Stimulated activated CD8-positive, alpha-beta memory T cell treated with anti-CD3 and anti-CD28 coated beads, Interleukin-15, amount 100 ng/mL, for 1 hour (primary cell): Measurements from ENCODE around the gene DENND1A.
"Not testable (repeated sequence)": the region's sequence is repeated elsewhere in the genome, so short reads cannot be mapped to it uniquely, and the experiment has no call there.

ENCODE experiments used
- DNase-seq: peaks from one replicate; pipeline ENCODE4 v3.0.0-alpha.2; 2020; ENCODE audit warnings: low read depth

DENND1A gene, protein sequence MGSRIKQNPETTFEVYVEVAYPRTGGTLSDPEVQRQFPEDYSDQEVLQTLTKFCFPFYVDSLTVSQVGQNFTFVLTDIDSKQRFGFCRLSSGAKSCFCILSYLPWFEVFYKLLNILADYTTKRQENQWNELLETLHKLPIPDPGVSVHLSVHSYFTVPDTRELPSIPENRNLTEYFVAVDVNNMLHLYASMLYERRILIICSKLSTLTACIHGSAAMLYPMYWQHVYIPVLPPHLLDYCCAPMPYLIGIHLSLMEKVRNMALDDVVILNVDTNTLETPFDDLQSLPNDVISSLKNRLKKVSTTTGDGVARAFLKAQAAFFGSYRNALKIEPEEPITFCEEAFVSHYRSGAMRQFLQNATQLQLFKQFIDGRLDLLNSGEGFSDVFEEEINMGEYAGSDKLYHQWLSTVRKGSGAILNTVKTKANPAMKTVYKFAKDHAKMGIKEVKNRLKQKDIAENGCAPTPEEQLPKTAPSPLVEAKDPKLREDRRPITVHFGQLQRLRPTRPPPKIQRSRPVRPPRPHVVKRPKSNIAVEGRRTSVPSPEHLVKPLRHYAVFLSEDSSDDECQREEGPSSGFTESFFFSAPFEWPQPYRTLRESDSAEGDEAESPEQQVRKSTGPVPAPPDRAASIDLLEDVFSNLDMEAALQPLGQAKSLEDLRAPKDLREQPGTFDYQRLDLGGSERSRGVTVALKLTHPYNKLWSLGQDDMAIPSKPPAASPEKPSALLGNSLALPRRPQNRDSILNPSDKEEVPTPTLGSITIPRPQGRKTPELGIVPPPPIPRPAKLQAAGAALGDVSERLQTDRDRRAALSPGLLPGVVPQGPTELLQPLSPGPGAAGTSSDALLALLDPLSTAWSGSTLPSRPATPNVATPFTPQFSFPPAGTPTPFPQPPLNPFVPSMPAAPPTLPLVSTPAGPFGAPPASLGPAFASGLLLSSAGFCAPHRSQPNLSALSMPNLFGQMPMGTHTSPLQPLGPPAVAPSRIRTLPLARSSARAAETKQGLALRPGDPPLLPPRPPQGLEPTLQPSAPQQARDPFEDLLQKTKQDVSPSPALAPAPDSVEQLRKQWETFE

DNA sequence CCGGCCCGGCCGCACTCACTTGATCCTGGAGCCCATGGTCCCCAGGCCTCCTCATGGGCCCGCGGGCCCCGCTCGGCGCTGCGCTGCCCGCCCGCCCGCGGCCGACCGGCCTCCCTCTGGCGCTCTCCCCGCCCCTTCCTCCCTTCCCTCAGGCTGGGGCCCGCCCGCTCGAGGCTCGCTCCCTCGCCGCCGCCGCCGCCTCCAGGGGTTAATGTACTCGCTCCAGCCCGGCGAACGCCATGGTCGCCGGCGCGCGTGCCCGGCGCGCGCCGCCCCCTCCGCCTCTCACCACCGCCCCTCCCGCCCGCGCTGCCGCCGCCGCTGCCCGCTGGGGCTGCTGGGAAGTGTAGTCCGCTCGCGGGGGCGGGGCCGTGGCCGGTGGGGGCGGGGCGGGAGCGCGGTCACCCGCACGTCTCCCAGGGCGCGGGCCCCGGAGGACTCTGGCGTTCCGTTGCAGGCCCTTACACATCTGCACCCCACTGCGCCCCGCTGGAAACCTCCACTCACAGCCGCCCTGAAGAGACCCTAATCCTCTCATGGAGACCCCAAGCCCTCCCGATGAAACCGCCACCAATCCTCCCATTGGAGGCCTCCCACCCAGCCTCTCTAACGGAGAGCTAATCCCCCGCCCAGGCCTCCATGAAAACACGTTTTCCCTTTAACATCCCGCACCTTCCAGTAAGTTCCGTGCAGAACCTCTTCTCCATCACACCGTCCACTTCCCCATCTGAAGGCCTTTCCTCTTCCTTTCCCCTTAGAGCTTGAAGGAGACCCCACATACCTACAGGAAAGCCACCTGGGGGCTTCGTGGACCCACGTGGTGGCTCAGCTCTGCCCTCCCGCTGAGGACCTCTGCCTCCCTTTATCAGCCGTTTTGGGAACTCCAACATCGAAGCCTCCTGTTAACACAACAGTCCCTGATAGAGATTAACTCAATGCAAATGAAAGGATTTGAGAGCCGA, at the start of gene DENND1A:
DENND1A (minus strand) TSS at position 257 of the 962 bp plus-strand sequence; CDS start at position 36, 221 bp downstream.
- peak; percentile 73 for DNase-seq

DNA sequence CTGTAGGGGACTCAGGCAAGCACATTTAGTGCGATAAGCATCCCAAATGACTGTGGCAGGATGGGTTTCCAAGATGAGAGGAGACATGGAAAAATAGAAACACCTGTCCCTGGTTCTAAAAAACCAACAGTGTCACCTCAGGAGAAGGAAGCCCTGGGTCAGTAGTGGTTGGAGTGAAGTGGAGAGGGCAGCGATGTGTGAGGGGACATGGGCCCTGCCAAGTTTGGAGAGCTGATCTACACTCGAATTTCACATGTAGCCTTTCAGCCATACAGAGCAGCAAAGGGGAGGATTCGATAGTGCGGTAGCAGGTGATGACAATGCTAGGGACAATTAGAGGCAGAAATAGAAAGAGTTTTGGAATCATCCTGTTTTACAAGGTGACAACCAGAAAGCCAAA, 49.1 kb upstream of the DENND1A start:
- no peak for DNase-seq

DNA sequence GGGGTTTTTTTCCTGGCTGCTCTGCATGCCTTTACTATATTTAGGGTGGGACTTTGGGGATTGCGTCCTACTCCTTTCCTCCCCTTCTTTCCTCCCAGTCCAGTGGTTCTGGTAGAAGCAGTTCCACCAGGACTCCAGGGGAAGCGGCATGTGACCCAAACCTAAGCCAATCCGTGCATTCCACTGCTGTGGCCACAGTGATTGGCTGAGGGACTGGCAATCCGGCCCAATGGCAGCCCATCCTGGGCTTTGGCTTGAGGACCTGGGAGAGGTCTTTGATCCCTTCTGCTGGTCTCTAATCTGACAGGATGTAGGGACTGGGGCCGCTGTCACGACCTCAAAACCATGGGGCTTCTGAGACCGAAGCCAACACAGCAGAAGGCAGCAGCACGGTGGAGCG, 46.7 kb upstream of the DENND1A start:
- not testable (repeated sequence) for DNase-seq

DNA sequence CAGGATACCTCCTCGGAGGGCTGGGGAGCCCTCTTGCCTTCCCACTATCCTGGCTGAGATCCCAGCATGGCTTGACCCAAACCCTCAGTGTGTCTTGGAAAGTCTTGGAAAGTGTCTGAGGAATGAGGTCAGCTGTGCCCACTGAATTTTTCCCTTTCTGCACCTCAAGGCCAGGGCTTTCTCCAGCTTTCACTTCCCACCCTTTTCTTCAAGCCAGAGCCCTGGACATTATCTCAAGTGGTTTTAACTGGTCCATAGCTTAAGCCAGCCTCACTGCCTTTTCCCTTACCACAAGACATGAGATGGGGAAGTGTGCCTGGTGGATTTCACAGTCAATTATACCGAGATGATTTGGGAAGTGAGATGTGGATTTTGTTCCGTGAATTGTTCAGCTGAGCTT, 45.9 kb upstream of the DENND1A start:
- no peak for DNase-seq

DNA sequence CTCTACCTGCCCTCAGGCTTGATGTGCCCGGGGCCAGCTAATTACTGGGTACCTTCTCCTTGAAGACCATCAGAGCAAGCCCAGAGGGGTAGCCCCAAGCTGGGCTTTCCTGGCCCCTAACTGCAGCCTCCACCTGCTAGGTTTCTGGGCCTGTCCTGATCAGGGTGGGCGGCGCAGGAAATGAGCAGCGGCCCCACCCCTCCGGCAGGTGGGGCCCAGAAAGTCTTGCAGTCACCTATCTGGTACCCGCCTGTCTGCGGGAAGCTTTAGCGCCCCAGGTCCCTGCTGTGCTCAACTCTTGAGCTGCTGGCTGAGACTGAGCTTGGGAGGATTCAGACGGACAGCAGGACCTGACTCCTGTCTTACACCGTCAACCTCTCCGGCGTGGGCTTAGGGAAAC, 44.5 kb upstream of the DENND1A start:
- DNase-seq = no peak

DNA sequence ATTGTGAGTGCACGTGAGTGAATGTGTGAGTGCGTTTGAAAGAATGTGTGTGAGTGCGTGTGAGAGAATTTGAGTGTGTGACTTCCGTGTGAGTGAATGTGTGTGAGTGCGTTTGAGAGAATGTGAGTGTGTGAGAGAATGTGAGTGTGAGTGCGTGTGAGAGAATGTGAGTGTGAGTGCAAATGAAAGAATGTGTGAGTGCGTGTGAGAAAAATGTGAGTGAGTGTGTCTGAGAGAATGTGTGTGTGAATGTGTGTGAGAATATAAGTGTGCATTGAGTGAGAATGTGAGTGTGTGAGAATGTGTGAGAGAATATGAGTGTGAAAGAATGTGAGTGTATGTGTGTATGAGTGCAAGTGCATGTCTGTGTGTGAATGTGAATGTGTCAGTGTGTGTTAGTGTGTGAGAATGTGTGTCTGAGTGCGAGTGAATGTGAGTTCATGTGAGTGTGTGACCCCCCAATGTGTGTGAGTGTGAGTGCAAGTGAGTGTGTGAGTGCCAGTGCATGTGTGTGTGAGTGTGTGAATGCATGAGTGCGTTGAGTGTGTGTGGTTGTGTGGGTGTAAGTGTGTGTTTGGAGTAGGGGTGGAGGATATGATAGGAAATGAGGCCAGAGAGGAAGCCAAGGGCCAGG, 43.8 kb upstream of the DENND1A start:
- no peak for DNase-seq

DNA sequence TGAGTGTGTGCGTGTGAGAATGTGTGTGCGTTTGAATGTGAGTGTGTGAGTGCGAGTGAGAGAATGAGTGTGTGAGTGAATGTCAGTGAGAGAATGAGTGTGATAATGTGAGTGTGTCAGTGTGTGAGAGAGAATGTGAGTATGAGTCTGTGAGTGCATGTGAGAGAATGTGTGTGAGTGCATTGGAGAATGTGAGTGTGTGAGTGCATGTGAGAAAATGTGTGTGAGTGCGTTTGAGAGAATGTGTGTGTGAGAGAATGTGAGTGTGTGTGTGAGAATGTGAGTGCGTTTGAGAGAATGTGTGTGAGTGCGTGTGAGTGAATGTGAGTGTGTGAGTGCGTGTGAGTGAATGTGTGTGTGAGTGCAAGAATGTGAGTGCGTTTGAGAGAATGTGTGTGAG, 42.7 kb upstream of the DENND1A start:
- DNase-seq = no peak

DNA sequence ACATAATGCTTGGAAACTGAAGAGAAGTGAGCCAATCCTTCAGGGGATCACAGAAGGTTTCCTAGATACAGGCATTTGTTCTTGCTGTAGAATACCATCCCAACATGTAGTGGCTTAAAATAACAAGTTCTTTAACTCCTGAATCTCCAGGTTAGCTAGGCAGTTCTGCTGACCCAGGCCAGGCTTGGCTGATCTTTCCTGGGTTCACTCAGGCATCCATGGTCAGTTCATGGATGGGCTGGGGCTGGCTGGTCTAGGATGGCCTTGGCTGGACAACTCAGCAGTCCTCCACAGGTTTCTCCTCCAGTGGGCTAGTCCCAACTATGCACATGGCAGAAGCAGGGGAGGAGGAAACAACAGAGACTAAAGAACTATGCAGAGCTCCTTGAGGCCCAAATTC, 37.4 kb upstream of the DENND1A start:
- DNase-seq = no peak

DNA sequence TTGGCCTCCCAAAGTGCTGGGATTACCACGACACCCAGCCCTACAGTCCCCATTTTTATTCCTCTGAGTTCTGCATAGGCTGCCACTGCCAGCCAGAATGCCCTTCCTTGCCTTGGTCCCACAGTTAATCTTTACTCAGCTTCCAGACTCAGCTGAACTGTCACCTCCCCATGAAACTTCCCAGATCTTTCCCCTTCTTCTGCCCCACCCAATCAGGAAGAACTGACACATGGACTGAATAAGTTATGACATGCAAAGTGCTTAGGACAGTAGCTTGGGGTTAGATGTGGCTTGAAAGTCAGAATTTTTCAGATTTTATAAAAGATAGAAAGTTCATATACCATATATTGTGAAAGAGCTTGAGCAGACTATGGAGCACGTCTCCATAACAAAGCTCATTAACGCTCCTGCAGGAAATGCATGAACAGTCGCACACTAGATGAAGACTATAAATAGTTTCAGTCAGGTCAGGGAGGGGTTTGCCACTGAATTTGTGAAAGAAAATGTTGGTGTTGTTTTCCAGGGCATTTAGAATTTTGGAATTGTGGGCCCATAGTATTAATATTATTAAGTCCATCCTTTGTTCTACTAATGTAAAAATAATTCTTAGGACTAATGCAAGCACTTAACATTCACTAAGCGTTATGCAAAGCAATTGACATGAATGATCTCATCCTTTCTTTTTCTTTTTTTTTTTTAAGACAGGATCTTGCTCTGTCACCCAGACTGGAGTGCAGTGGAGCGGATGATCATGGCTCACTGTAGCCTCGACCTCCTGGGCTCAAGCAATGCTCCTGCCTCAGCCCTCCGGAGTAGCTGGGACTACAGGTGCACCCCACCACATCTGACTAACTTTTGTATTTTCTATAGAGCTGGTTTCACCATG, 36.1 kb upstream of the DENND1A start:
- no peak for DNase-seq

DNA sequence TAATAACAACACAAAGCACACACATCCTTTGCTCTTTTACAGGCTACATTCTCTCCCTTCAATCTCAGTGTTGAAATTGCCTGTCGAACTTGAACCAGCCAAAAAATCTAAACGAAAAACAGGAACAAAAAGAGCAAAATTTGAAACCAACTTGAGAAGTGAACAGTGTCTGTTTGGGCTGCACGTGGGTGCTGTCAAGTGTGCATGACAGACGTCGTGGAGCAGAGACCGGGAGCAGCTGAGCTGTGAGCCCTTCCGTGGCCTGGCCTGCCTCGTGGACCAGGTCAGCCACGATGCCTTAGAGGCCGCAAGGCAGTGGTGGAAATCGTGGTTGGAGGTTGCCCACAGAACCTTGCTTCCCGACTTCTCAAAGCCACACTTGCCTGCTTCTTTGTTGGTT, 34.8 kb upstream of the DENND1A start:
- DNase-seq = no peak

DNA sequence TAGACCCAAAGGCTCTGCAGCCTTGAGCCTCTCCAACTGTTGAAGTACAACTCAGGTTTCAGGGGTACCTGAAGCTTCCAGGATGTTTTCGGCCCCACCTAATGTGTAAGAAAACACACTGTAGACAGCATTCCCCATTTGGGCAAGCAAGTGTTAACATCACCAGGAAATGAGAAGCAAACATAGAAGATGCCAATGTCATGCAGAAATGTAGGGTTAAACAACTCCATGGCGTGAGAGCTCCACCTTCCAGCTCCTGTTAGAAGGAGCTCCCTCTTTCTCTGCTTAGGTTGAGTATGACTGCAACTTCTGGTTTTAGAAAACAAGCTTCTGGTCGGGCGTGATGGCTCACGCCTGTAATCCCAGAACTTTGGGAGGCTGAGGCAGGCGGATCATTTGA, 31.0 kb upstream of the DENND1A start:
- no peak for DNase-seq

DNA sequence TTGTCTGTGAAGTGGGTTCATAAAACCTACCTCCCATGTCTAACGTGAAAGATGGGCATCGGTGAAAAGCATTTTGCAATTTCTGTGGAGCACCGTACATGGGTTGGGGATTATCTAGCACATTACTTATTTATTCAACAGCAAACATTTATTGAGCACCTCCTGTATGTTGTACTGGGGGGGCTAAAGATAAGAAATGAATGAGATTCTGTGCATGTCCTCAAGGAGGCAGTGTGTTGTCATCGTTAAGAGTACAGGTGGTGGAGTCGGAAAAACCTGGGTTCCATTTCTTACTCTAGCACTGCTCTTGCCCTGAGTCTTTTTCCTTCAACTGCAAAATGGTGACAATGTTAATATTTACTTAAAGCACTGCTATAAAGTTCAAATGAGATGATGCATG, 30.4 kb upstream of the DENND1A start:
- DNase-seq = no peak

DNA sequence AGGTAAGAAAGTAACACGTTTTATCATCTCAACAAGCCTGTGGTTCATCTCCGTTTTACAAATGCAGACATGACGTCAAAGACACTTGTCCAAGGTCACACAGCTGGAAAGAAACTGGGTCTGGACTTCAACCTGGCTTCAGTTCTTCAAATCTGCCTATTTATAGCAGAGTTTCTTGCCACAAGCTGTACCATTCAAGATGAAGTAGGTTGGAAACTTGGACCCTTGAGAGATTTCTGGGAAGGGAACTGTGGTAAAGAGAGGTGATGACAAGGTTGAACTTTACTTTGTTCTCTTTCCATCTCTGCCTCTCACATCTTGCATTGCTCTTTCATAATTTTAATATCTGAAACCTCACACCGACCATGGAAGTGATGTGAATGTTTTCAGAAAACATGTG, 29.9 kb upstream of the DENND1A start:
- DNase-seq = no peak

DNA sequence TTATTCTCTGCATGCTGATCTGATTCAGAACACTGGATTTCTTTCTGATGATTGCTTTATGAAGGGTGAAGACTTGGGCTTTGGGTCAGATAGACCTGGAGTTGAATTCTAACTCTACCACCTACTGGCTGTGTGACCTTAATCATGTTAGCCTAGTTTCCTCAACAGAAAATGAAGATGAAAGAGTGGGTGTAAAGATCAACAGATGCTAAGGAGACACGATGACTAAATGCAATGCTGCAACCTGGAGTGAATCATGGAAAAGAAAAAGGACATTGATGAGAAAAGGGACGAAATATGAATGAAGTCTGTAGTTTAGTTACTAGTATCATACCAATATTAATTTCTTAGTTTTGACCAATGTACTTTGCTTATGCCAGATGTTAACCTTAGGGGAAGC, 27.8 kb upstream of the DENND1A start:
- no peak for DNase-seq

DNA sequence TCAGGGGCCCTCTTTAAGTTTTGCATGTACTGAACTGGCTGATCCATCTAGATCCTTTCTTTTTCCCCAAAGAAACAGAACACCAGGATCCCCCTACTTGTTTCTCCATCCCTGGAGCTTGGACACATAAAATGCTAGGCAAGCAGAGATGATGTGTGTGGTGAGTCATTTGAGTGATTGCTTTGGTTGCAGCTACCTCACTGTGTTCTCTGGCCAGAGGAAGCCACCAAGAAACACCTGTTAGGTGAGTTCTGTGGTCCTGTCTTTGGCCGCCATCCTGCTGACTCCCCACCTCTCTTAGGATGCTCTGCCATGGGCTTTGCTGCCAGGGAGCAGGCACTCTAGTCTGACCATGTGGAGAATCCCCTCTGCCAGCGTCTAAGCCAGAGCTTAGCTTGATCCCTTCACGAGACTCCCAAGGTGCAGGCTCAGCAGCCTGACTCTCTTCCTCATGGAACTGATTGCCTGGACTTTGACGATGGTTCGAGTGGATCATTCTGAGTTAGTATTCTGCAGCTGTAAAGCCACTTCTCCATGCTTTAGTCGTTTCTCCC, 27.3 kb upstream of the DENND1A start:
- DNase-seq = no peak

DNA sequence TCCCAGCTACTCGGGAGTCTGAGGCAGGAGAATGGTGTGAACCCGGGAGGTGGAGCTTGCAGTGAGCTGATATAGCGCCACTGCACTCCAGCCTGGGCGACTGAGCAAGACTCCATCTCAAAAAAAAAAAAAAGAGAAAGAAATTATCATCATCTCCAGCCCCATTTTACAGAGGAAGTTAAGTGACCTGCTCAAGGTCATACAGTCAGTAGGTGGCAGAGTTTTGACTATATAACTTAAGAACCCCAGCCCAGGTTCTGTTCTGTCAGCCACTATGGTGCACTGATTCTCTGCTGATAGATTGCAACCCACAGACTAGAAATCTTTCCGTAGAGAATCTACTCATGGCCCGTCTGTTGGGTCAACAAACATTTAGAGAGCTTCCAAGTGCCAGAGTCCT, 25.7 kb upstream of the DENND1A start:
- no peak for DNase-seq

DNA sequence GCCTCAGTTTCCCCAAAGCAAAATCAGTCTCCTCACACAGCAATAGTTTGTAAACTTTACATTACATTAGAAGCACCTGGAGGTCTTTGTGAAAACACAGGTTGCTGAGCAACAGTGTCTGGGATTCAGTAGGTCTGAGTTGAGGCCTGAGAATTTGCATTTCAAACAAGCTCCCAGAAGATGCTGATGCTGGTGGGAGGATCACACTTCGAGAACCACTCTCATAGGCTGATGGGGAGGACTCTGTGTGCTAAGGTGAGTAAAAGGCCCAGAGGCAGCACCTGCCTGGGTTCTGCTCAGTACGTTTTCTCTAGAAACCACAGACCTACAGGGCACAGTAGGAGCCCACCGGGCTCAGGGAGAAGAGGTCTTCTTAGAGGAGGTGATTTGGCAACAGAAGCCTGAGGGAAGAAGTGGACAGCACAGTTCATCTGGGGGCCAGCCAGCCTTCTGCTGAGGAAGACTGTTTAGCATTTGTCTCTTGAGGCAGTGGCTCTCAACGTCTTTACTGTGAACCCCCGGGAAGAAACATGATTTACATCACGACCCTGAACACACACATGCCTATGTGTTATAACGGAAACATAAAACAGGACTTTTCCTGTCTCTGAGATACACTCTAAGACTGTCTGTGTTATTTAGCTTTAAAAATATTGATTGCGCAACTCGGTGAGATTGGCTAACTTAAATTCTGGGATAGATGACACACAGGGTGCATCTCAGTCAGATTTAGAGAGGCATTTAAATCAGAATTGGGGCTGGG, 24.8 kb upstream of the DENND1A start:
- no peak for DNase-seq

DNA sequence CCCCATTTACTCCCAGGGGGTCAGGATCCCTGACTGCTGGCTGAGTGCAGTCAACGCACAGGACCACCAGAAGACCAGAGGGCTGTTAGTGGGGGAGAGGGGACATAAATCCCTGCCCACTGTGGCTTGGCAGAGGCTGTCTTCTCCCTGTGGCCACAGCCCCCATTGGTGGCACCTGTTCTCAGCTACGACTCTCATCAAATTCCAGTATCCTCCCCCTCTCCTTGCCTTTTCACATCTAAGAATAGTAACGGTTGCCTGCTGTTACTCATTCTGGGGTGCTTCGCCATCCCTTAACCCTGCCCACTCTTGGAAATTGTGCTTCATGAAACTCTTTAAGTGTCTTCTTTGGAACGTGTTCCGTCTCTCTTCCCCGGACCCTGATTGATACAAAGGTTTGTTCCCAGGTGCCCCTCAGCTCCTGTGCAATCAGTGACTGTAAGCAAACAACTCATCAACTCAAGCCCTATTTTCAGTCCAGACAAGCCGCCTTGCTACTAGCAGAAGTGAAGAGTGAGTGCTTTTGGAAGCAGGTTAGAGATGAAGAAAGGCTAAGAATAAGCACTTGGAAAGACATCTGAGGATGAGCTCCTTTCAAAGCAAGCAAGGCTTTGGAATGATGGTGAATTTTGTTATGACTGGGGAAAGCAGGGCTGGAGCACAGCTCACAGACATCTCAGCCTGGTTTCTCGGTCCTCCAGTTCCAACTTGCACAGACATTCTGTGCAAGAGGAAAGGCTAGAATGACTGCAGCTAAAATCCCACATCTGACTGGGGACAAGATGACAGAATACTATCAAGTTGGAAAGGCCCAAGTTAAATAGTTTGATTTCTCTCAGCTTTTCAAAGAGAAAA, 22.9 kb upstream of the DENND1A start:
- DNase-seq = no peak
